ENCODE measurements around the gene IGSF9B.

IGSF9B gene

GRCh38 chr11:133946051-133946450 lies 10.7 kb downstream of the IGSF9B start:
- no peaks in the 10 kb centered on the region for H3K36me3 ChIP-seq (ENCODE audit: insufficient read depth, low read length)

GRCh38 chr11:133945087-133945974 lies 11.4 kb downstream of the IGSF9B start:
- no peaks in the 10 kb centered on the region for H3K36me3 ChIP-seq (ENCODE audit: insufficient read depth, low read length)
- no peak overlapping the region for H2AFZ ChIP-seq (ENCODE audit: low read length, unreplicated experiment)
- no peaks in the 10 kb centered on the region for H3K79me2 ChIP-seq (ENCODE audit: control insufficient read depth, insufficient read depth, low read length, unreplicated experiment)
- no peaks in the 10 kb centered on the region for H3K4me1 ChIP-seq (ENCODE audit: control insufficient read depth, insufficient read depth, low read length, unreplicated experiment)
- no peak overlapping the region for H3K27ac ChIP-seq (ENCODE audit: low read depth, low read length)
- H3K4me3 ChIP-seq (ENCODE audit: low read depth, low read length), result no peak overlapping the region
- peaks cover 27% of the 10 kb centered on the region for H3K27me3 ChIP-seq (ENCODE audit: insufficient read depth, low read length)

More at GRCh38 chr11:133946051-133946450, 10.7 kb downstream of the IGSF9B start:
- Histone ChIP-seq H3K79me2 (ENCODE audit: control insufficient read depth, insufficient read depth, low read length, unreplicated experiment) (no peaks in the 10 kb centered on the region), H3K27ac (ENCODE audit: low read depth, low read length) (no peak overlapping the region), H2AFZ (ENCODE audit: low read length, unreplicated experiment) (no peak overlapping the region), H3K27me3 (ENCODE audit: insufficient read depth, low read length) (peaks cover 34% of the 10 kb centered on the region), H3K4me3 (ENCODE audit: low read depth, low read length) (no peak overlapping the region), H3K4me1 (ENCODE audit: control insufficient read depth, insufficient read depth, low read length, unreplicated experiment) (no peaks in the 10 kb centered on the region)

GRCh38 chr11:133943950-133944698 lies 12.6 kb downstream of the IGSF9B start:
- no peaks in the 10 kb centered on the region for H3K79me2 ChIP-seq (ENCODE audit: control insufficient read depth, insufficient read depth, low read length, unreplicated experiment)
- no peak overlapping the region for H3K4me3 ChIP-seq (ENCODE audit: low read depth, low read length)
- peaks cover 21% of the 10 kb centered on the region; the same call in 1 of the 2 replicates for H3K27me3 ChIP-seq (ENCODE audit: insufficient read depth, low read length)
- no peak overlapping the region for H3K27ac ChIP-seq (ENCODE audit: low read depth, low read length)
- H3K36me3 ChIP-seq (ENCODE audit: insufficient read depth, low read length), result no peaks in the 10 kb centered on the region
- no peaks in the 10 kb centered on the region for H3K4me1 ChIP-seq (ENCODE audit: control insufficient read depth, insufficient read depth, low read length, unreplicated experiment)
- H2AFZ ChIP-seq (ENCODE audit: low read length, unreplicated experiment), result no peak overlapping the region

- H3K36me3 ChIP-seq (ENCODE audit: insufficient read depth, low read length), result no peaks in the 10 kb centered on the region
These were observed 14.2 kb downstream of the IGSF9B start for GRCh38 chr11:133942577-133942976.

GRCh38 chr11:133941546-133941945 lies 15.2 kb downstream of the IGSF9B start:
- Histone ChIP-seq H2AFZ (ENCODE audit: low read length, unreplicated experiment) (no peak overlapping the region), H3K36me3 (ENCODE audit: insufficient read depth, low read length) (no peaks in the 10 kb centered on the region), H3K4me1 (ENCODE audit: control insufficient read depth, insufficient read depth, low read length, unreplicated experiment) (no peaks in the 10 kb centered on the region), H3K27ac (ENCODE audit: low read depth, low read length) (no peak overlapping the region), H3K27me3 (ENCODE audit: insufficient read depth, low read length) (peaks cover 10% of the 10 kb centered on the region; the same call in 1 of the 2 replicates), H3K79me2 (ENCODE audit: control insufficient read depth, insufficient read depth, low read length, unreplicated experiment) (no peaks in the 10 kb centered on the region), H3K4me3 (ENCODE audit: low read depth, low read length) (no peak overlapping the region)

More at GRCh38 chr11:133942577-133942976, 14.2 kb downstream of the IGSF9B start:
- H3K4me1 ChIP-seq (ENCODE audit: control insufficient read depth, insufficient read depth, low read length, unreplicated experiment), result no peaks in the 10 kb centered on the region
- no peak overlapping the region for H2AFZ ChIP-seq (ENCODE audit: low read length, unreplicated experiment)
- H3K4me3 ChIP-seq (ENCODE audit: low read depth, low read length), result no peak overlapping the region
- no peak overlapping the region for H3K27ac ChIP-seq (ENCODE audit: low read depth, low read length)
- H3K79me2 ChIP-seq (ENCODE audit: control insufficient read depth, insufficient read depth, low read length, unreplicated experiment), result no peaks in the 10 kb centered on the region
- peaks cover 12% of the 10 kb centered on the region; the same call in 1 of the 2 replicates for H3K27me3 ChIP-seq (ENCODE audit: insufficient read depth, low read length)

GRCh38 chr11:133940034-133940433 lies 16.7 kb downstream of the IGSF9B start:
- Histone ChIP-seq H3K27ac (ENCODE audit: low read depth, low read length) (no peak overlapping the region), H2AFZ (ENCODE audit: low read length, unreplicated experiment) (no peak overlapping the region), H3K4me3 (ENCODE audit: low read depth, low read length) (no peak overlapping the region), H3K4me1 (ENCODE audit: control insufficient read depth, insufficient read depth, low read length, unreplicated experiment) (no peaks in the 10 kb centered on the region), H3K36me3 (ENCODE audit: insufficient read depth, low read length) (no peaks in the 10 kb centered on the region), H3K79me2 (ENCODE audit: control insufficient read depth, insufficient read depth, low read length, unreplicated experiment) (no peaks in the 10 kb centered on the region), H3K27me3 (ENCODE audit: insufficient read depth, low read length) (no peaks in the 10 kb centered on the region)

GRCh38 chr11:133939558-133939957 lies 17.2 kb downstream of the IGSF9B start:
- no peaks in the 10 kb centered on the region for H3K36me3 ChIP-seq (ENCODE audit: insufficient read depth, low read length)
- H3K27me3 ChIP-seq (ENCODE audit: insufficient read depth, low read length), result no peaks in the 10 kb centered on the region
- H2AFZ ChIP-seq (ENCODE audit: low read length, unreplicated experiment), result no peak overlapping the region
- no peak overlapping the region for H3K27ac ChIP-seq (ENCODE audit: low read depth, low read length)
- no peak overlapping the region for H3K4me3 ChIP-seq (ENCODE audit: low read depth, low read length)
- H3K4me1 ChIP-seq (ENCODE audit: control insufficient read depth, insufficient read depth, low read length, unreplicated experiment), result no peaks in the 10 kb centered on the region
- no peaks in the 10 kb centered on the region for H3K79me2 ChIP-seq (ENCODE audit: control insufficient read depth, insufficient read depth, low read length, unreplicated experiment)

GRCh38 chr11:133938166-133938565 lies 18.6 kb downstream of the IGSF9B start:
- Histone ChIP-seq H3K4me3 (ENCODE audit: low read depth, low read length) (no peak overlapping the region), H3K27me3 (ENCODE audit: insufficient read depth, low read length) (no peaks in the 10 kb centered on the region), H3K79me2 (ENCODE audit: control insufficient read depth, insufficient read depth, low read length, unreplicated experiment) (no peaks in the 10 kb centered on the region), H3K36me3 (ENCODE audit: insufficient read depth, low read length) (no peaks in the 10 kb centered on the region), H3K27ac (ENCODE audit: low read depth, low read length) (no peak overlapping the region), H2AFZ (ENCODE audit: low read length, unreplicated experiment) (no peak overlapping the region), H3K4me1 (ENCODE audit: control insufficient read depth, insufficient read depth, low read length, unreplicated experiment) (no peaks in the 10 kb centered on the region)

GRCh38 chr11:133937468-133937867 lies 19.3 kb downstream of the IGSF9B start:
- H3K27ac ChIP-seq (ENCODE audit: low read depth, low read length), result no peak overlapping the region
- no peaks in the 10 kb centered on the region for H3K36me3 ChIP-seq (ENCODE audit: insufficient read depth, low read length)
- H3K27me3 ChIP-seq (ENCODE audit: insufficient read depth, low read length), result no peaks in the 10 kb centered on the region
- no peaks in the 10 kb centered on the region for H3K4me1 ChIP-seq (ENCODE audit: control insufficient read depth, insufficient read depth, low read length, unreplicated experiment)
- H2AFZ ChIP-seq (ENCODE audit: low read length, unreplicated experiment), result no peak overlapping the region
- no peaks in the 10 kb centered on the region for H3K79me2 ChIP-seq (ENCODE audit: control insufficient read depth, insufficient read depth, low read length, unreplicated experiment)
- no peak overlapping the region for H3K4me3 ChIP-seq (ENCODE audit: low read depth, low read length)

GRCh38 chr11:133937015-133937414 lies 19.8 kb downstream of the IGSF9B start:
- no peak overlapping the region for H3K27ac ChIP-seq (ENCODE audit: low read depth, low read length)
- no peaks in the 10 kb centered on the region for H3K79me2 ChIP-seq (ENCODE audit: control insufficient read depth, insufficient read depth, low read length, unreplicated experiment)
- no peak overlapping the region for H3K4me3 ChIP-seq (ENCODE audit: low read depth, low read length)
- no peaks in the 10 kb centered on the region for H3K27me3 ChIP-seq (ENCODE audit: insufficient read depth, low read length)
- no peaks in the 10 kb centered on the region for H3K36me3 ChIP-seq (ENCODE audit: insufficient read depth, low read length)
- H3K4me1 ChIP-seq (ENCODE audit: control insufficient read depth, insufficient read depth, low read length, unreplicated experiment), result no peaks in the 10 kb centered on the region
- H2AFZ ChIP-seq (ENCODE audit: low read length, unreplicated experiment), result no peak overlapping the region
